GM12874 (cell line): Measurements from ENCODE around the gene ZNF407.

Experiments used
- CTCF ChIP-seq: IDR thresholded peaks from 2 replicates; pipeline ENCODE4 v1.5.1; 2011; ENCODE audit warnings: low read depth, mild to moderate bottlenecking, control low read depth, low read length, moderate library complexity; ENCODE audit not compliant: insufficient read depth

Gene ZNF407

GRCh38 chr18:75075016-75075305, 477.3 kb downstream of the ZNF407 start:
- TF ChIP-seq CTCF: no peak

GRCh38 chr18:75075429-75075841, 477.8 kb downstream of the ZNF407 start:
- no peak for TF ChIP-seq CTCF

GRCh38 chr18:75076286-75076685, 478.6 kb downstream of the ZNF407 start:
- no peak for TF ChIP-seq CTCF

GRCh38 chr18:75081486-75081885, 483.8 kb downstream of the ZNF407 start:
- no peak for TF ChIP-seq CTCF

GRCh38 chr18:75083131-75083530, 485.5 kb downstream of the ZNF407 start:
- no peak for TF ChIP-seq CTCF

GRCh38 chr18:75083761-75084160, 486.1 kb downstream of the ZNF407 start:
- no peak for TF ChIP-seq CTCF

GRCh38 chr18:75086494-75087034, 488.9 kb downstream of the ZNF407 start:
- no peak for TF ChIP-seq CTCF
